Measurements from ENCODE around the gene GNAL.

GNAL gene

DNA sequence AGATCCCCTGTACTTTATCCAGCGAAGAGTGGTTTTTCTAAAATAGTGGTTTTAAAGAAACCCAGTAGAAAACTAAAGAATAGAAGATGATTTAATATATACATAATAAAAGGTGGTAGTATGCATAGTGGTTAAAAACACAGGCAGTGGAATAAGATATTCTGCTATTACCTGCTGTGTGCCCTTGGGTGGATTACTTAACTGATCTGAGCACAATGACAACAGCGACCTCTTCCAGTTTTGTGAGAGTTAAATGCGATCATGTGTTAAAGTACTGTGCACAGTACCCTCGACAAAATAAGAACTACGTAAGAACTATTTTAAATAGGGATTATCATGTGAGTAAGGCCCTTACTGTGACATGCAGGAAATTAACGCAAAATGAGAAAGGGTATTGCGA, 132.1 kb downstream of the GNAL start:
- in situ Hi-C loops (cut with MboI; ENCODE audit: low sequenced_read_pairs, unreplicated experiment), result no loop called here
- DNase-seq (ENCODE audit: low spot score), result no peak
- TF ChIP-seq, protein P1, sequence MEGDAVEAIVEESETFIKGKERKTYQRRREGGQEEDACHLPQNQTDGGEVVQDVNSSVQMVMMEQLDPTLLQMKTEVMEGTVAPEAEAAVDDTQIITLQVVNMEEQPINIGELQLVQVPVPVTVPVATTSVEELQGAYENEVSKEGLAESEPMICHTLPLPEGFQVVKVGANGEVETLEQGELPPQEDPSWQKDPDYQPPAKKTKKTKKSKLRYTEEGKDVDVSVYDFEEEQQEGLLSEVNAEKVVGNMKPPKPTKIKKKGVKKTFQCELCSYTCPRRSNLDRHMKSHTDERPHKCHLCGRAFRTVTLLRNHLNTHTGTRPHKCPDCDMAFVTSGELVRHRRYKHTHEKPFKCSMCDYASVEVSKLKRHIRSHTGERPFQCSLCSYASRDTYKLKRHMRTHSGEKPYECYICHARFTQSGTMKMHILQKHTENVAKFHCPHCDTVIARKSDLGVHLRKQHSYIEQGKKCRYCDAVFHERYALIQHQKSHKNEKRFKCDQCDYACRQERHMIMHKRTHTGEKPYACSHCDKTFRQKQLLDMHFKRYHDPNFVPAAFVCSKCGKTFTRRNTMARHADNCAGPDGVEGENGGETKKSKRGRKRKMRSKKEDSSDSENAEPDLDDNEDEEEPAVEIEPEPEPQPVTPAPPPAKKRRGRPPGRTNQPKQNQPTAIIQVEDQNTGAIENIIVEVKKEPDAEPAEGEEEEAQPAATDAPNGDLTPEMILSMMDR (IDR thresholded peaks at IDR 0.05; ENCODE audit: borderline replicate concordance, control extremely low read depth, extremely low read depth, insufficient read depth, missing control alignments), result no peak

DNA sequence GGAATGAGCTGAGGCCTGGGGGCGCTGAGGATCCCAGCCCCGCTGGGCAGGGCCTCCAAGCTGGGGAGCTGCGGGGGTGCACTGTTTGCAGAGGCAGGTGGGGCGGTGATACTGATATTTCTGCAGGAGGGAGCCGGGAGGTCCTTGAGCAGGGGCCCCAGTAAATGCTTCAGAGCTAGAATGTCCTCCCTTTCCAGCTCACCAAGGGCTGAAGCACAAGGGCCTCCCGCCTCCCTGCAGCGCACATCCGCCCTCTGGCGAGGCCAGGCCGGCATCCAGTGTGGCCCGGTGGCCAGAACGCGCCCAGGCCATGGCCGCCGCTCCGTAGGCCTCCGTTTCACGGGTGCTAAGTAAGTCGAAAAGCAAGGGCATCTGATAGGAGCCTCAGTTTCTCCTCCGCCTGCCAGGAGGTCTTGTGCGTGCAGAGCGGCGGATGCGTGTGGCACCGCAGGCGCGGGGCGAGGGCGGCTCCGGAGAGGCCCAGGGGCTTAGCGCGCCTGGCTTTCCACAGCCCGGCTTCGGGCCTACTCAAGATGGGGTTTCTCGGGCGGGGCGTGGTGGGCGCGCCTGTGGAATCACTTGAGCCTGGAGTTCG, 132.7 kb downstream of the GNAL start:
- no peak for DNase-seq (ENCODE audit: low spot score)
- TF ChIP-seq, protein P1 (IDR thresholded peaks at IDR 0.05; ENCODE audit: borderline replicate concordance, control extremely low read depth, extremely low read depth, insufficient read depth, missing control alignments), result no peak
- in situ Hi-C loops (cut with MboI; ENCODE audit: low sequenced_read_pairs, unreplicated experiment), result no loop called here

DNA sequence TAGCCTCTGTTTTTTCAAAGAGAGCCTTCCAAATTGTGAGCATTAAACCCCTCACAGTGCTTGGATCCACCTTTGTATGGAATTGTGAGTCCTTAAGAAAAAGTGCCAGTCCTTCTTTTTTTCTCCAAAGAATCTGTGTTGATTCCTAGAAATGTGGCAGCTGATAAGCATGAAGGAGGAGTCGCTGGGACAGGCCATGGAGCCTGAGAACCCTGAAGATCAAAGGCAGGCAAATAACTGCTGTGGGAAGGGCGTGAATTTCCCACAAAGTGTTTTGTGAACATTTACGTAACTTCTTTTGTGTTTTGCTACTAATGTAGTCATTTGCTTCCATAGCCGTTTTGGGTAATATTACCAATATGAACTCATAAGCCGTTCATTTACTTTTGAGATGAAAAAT, 134.5 kb downstream of the GNAL start:
- TF ChIP-seq, protein P1 (IDR thresholded peaks at IDR 0.05; ENCODE audit: borderline replicate concordance, control extremely low read depth, extremely low read depth, insufficient read depth, missing control alignments), result no peak
- DNase-seq (ENCODE audit: low spot score), result no peak
- in situ Hi-C loops (cut with MboI; ENCODE audit: low sequenced_read_pairs, unreplicated experiment), result no loop called here

DNA sequence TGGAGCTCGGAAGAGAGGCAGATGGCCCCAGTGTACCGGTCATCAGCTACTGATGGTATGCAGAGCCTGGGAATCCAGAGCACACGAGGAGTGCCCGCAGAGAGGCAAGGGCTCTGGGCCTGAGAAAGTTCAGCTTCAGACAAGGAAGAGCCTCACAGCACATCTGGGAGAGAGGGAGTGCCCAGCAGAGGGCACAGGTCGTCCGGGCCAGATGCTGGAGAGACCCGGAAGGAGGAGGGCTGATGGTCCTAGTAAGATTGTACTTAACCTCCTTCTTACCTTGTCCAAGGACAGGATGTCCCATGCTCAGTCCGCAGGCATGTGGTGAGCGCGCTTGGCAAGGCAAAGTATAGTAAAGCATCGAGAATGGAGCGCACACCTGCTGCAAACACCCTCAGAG, 137.8 kb downstream of the GNAL start:
- no peak for DNase-seq (ENCODE audit: low spot score)
- TF ChIP-seq, protein P1 (IDR thresholded peaks at IDR 0.05; ENCODE audit: borderline replicate concordance, control extremely low read depth, extremely low read depth, insufficient read depth, missing control alignments), result no peak

DNA sequence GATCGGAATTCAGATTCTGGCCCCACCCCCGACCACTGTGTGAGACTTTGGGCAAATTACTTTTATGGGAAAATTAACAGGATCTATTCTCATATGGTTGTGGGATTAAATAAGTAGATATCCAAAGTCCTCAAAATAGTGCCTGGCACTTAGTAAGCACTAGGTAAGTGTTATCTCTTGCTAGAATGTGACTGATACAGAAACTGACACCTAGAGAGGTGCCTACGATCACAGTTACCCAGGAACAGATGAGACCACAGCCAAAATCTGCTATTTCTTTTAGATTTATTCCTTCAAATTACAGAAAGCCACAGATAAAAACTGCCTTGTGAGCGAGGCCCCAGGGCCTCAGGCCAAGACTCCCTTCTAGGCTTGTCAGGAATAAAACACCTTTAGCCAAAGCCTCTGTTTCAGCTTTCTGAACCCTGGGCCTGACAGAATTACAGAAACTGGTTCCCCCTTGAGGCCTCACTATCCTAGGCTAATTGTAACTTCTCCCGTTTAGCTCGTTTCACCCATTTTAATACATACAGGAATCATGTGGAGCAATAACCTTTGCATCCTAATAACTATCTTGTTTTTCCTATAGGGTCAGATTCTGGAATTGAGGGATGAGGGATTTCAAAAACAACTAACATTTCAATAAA, 139.8 kb downstream of the GNAL start:
- in situ Hi-C loops (cut with MboI; ENCODE audit: low sequenced_read_pairs, unreplicated experiment), result no loop called here
- TF ChIP-seq, protein P1 (IDR thresholded peaks at IDR 0.05; ENCODE audit: borderline replicate concordance, control extremely low read depth, extremely low read depth, insufficient read depth, missing control alignments), result no peak
- no peak for DNase-seq (ENCODE audit: low spot score)

More for the DNA sequence above, 137.8 kb downstream of the GNAL start:
- in situ Hi-C loops (cut with MboI; ENCODE audit: low sequenced_read_pairs, unreplicated experiment), result no loop called here

DNA sequence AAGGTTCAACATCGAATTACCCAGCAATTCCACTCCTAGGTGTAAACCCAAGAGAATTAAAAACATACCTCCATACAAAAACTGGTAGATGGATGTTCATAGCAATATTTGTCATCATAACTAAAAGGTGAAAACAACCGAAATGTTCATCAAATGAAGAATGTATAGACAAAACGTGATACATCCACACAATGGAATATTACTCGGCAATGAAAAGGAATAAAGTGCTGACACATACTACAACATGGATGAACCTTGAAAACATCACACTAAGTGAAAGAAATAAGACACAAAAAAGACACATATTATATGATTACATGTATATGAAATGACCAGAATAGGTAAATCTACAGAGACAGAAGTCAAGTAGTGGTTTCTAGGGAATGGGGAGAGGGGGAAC, 141.5 kb downstream of the GNAL start:
- in situ Hi-C loops (cut with MboI; ENCODE audit: low sequenced_read_pairs, unreplicated experiment), result no loop called here
- TF ChIP-seq, protein P1 (IDR thresholded peaks at IDR 0.05; ENCODE audit: borderline replicate concordance, control extremely low read depth, extremely low read depth, insufficient read depth, missing control alignments), result no peak
- DNase-seq (ENCODE audit: low spot score), result no peak
